ENCODE data around the gene ZNF57. TPM values are rescaled to one million over a fixed set of nuclear protein-coding genes. Genes with fewer than 3 reads are reported as not detected.
"Not testable (repeated sequence)": the region's sequence is repeated elsewhere in the genome, so short reads cannot be mapped to it uniquely, and the experiment has no call there.

ZNF57 gene
- total RNA-seq, 1 donor from 2014 or later, result 5.0 TPM

- no peak for DNase-seq
These were observed 4.0 kb upstream of the ZNF57 start for GRCh38 chr19:2896694-2897093.

GRCh38 chr19:2902590-2903218 lies 2.0 kb downstream of the ZNF57 start:
- no peak for DNase-seq

DNA sequence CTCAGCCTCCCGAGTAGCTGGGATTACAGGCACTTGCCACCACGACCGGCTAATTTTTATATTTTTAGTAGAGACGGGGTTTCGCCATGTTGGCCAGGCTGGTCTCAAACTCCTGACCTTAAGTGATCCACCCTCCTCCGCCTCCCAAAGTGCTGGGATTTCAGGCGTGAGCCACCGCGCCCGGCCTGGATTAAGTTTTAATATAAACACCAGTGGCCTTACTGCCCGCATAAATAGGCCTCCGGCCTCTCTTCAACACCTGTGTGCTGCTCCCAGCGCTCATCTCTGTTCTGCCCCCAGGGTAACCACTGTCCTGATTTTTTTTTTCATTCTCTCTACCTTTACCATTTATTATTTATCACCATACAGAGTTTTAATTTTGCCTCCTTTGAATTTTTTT lies 2.6 kb downstream of the ZNF57 start:
- DNase-seq, result not testable (repeated sequence)

- no peak for DNase-seq
These were observed 5.3 kb downstream of the ZNF57 start for GRCh38 chr19:2905918-2906519.

GRCh38 chr19:2906631-2907195 lies 6.0 kb downstream of the ZNF57 start:
- DNase-seq, result no peak

DNA sequence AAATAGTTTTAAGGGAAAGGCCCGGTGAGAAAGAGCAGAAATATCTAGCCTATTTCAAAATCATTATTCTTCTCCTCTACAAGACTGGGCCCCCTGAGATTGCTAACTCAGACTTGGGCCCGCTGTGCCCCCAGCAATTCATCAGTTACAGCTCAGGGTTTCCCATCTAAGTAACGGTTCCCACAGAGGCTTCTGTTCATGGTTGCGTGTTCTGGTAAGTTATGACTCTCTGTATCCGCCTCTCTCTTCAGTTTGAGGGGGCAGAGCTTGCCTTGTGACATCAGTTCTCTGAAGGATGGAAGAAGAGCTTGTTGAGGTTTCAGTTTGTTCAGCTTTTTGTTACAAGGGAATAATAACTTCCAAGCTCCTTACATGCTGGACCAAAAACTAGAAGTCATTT lies 11.6 kb downstream of the ZNF57 start:
- DNase-seq, result no peak

- no peak for DNase-seq
These were observed 16.8 kb downstream of the ZNF57 start for GRCh38 chr19:2917275-2918184.

DNA sequence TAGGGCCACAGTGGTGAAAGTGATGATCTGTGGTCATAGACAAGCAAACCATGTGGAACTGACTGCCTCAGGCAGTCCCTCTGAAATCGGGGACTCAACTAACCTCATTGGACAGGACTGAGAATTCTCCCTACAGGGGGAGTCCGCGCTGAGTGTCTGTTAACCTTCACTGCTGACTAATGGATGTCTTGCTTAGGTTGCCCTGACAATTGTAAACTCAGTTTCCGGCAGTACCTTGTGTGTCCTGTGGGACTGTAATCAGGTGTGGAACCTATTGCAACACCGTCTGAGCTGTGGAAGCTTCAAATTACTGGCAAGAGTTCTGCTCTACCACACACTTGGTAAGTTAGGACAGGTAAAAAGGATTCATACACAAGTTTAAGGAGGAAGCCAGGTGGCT lies 22.3 kb downstream of the ZNF57 start:
- no peak for DNase-seq

DNA sequence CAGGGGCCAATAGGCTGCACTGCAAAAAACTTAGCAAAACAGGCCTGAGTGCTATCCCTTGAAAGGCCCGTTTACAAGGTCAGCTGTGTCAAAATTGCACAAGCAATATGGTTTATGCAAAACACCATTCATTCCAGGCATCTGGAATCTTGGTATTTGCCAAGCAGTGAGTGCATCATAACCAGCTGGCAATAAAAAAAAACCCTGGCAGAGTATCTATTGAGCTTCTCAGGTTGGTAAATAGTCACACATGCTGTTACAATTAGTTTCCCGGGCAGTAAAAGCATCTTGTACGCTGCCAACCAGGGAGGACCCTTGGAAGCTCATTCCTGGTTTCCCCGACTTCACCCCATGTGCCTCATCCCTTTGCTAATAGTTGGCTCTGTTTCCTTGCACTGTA lies 22.8 kb downstream of the ZNF57 start:
- no peak for DNase-seq

DNA sequence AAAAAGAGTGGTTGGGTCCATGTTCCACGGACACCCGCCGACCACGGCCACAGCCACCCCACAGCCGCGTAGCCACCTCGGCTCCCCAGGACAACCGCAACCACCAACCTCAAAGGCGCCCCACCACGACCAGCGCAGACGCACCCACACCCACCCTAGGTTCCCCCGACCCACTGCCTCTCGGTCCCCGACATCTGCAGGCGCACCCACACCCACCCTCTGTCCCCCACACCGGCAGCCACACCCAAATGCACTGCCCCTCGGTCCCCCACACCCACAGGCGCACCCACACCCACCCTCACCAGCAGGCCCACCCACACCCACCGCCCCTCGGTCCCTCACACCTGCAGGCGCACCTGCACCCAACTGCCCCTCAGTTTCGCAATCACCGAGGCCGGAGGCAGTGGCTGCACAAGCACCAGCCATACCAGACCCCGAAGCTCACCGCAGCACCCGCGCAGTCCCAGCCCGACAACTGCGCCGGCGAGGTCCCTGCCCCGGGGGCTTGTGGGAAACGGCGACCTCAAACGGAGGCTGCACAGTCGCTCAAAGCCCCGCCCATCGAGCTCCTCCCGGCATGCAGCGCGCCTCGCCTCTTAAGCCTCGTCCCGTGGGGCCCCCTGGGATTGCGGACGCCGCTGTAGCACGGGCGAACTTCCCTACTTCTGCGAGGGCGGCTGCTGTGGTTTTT lies 25.8 kb downstream of the ZNF57 start:
- DNase-seq, result no peak

- no peak for DNase-seq
These were observed 26.3 kb downstream of the ZNF57 start for GRCh38 chr19:2927032-2927430.

DNA sequence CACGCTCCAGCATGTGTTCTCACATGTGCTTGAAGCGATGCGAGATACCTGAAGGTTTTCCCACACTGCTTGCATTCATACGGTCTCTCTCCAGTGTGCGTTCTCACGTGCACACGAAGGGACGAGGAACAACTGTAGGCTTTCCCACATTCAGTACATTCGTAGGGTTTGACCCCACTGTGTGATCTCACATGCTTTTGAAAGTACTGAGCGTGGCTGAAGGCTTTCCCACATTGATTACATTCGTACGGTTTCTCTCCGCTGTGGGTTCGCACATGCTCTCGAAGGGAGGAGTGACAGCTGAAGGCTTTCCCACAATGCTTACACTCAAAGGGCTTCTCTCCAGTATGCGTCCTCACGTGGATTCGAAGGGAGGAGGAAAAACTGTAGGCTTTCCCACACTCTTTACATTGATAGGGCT lies 32.8 kb downstream of the ZNF57 start:
- no peak for DNase-seq

GRCh38 chr19:2935863-2936262 lies 35.1 kb downstream of the ZNF57 start:
- DNase-seq, result not testable (repeated sequence)

DNA sequence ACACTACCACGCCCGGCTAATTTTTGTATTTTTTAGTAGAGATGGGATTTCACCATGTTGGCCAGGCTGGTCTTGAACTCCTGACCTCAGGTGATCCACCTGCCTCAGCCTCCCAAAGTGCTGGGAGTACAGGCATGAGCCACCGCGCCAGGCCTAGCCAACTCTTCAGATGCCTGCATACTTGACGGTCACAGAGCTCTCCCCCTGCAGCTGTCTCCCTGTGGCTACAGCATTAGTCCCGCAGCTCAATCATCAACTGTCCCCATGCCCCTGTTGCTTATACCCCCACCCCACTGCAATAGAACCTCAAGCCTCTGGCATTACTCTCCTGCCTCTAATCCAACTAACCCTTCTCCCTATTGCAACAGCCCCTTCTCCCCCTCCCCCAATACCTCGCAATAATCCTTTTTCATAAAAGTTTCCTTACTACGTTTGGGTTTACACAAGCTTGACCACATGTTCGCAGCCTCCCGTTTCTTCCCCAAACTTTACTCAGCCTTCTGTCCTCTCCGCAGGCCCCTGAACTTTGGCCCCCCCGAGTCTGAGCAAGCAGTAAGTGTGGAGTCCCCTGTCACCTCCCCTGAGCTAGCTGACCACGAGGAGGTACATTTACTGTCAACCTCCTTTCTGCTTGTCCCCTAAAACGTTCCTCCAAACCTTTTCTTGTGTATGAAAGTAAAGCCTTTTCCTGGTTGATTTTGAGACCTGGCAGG lies 42.4 kb downstream of the ZNF57 start:
- no peak for DNase-seq

DNA sequence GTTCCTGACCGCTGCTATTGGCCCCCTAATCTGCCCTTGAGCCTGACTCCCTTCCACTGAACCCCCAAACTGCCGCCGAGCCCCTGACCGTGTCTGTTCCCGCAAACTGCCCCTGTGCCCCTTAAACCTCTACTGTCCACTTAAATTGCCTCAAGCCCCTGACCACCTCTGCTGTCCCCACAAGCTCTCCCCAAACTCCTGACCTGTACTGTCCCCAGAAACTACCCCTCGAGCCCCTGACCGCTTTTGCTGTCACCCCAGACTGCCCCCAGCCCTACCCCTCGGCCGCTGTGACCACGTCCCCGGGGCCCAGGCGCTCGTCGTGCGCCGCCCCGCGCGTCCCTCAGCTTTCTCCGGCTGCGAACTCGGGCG lies 43.7 kb downstream of the ZNF57 start:
- DNase-seq, result no peak

DNA sequence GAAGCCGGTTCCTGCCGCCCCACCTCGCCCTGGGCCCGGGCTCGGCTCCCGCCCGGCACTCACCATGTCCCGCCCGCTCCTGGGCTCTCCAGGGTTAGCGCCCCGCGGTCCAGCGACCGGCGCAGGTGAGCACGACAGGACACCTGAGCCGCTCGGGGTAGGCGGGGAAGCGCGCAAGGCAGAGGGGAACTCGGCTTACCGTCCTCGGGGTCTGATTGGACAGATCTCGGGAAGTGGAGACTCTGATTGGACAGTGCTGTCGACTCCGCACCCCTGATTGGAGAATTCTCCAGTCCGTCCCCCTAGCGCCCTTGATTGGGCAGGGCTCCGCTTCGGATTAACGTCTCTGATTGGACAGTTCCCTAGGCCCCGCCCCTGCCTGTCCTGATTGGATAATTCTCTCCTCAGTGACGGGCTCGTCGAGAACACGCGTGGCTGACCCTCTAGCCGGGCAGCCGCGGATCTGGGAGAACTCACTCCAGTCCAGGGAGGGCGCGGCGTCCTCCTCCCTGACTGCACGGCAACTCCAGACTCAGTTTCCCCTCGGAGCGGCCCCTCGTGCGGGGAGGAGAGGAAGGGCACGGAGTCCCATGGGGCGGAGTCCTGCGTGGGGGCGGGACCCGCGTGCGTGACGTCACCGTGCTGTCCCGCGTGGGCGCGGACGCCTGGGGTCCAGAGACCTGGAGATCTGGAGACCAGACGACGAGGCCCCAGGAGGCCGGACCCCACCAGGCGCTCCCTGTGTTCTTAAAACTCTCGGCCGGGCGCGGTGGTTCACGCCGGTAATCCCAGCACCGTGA lies 44.2 kb downstream of the ZNF57 start, which contains the start of gene ZNF77:
Gene ZNF77 (minus strand): TSS at position 197 of the 800 bp plus-strand sequence. CDS start 131 bp downstream, at position 66.
- DNase-seq, result peak; percentile 96

- DNase-seq, result no peak
These were observed 45.0 kb downstream of the ZNF57 start for GRCh38 chr19:2945575-2946184.

GRCh38 chr19:2949939-2950285 lies 49.2 kb downstream of the ZNF57 start:
- no peak for DNase-seq

DNA sequence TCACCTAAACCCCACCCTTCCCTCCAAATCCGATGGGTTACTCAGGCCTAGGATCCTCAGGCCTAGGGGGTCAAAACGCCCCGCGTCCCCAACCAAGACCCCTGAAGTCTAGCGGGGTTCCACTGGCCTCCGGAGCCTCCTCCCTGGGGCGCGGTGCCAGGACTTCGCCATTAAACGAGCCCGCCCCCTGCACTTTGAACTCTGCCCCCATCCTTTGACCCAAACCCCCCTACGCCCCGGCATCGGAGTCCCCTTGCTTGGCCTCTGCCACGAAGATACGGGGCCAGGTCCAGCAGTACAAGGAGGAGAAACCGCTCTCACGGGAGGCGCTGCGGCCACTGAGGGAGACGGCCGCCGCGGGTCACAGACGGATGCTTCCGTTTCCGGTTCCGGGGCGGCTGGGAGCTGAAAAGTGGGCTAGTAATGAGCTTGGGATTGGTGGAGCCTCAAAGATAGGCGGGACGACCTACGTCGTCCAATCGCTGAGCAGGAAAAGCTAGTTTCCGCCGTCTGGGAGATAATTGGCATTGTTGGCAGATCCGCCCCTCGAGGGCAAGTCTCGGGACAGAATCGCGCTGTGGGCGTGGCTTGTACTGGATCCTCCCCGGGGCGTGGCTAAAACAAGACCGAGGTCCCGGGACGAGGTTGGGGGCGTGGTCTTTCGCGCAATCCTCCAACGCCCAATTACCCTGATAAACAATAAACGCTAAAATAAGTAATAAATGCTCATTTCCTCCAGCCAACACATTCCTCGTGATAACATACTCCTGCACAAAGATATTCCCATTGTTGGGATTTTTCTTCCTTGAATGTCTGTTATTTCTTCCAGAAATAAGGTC lies 49.8 kb downstream of the ZNF57 start:
- DNase-seq, result peak; percentile 99
